Smooth muscle cell (in vitro differentiated cells): ENCODE data around the gene RHEBL1. TPM values are rescaled to one million over a fixed set of nuclear protein-coding genes. Genes with fewer than 3 reads are reported as not detected.
A peak's percentile ranks its signal among the peaks of the same experiment; 100 is the strongest.

ENCODE experiments used
- DNase-seq: peaks from one replicate; lab custom pipeline; 2025; ENCODE audit not compliant: unreplicated experiment; lab: John Stamatoyannopoulos, UW
- H2AFZ ChIP-seq: fragments of 200-600 bp; sonication (generic); 2 replicates; pipeline ENCODE4 v1.6.0; 2016; ENCODE audit warnings: antibody characterized with exemption, low read depth, mild to moderate bottlenecking
- H3F3A ChIP-seq: fragments of 200-600 bp; sonication (generic); 2 replicates; pipeline ENCODE4 v1.6.0; 2017; ENCODE audit warnings: antibody characterized with exemption, low read depth
- H3K27ac ChIP-seq: fragments of 200-600 bp; sonication (generic); 2 replicates; pipeline ENCODE4 v1.5.1; 2016; ENCODE audit warnings: low read depth, mild to moderate bottlenecking
- H3K27me3 ChIP-seq: fragments of 200-600 bp; sonication (generic); 2 replicates; pipeline ENCODE4 v1.6.1; 2016; ENCODE audit warnings: low read depth, mild to moderate bottlenecking
- H3K36me3 ChIP-seq: fragments of 200-600 bp; sonication (generic); 2 replicates; pipeline ENCODE4 v1.5.1; 2016; ENCODE audit warnings: low read depth
- H3K4me1 ChIP-seq: fragments of 200-600 bp; sonication (generic); 2 replicates; pipeline ENCODE4 v1.5.1; 2016; ENCODE audit warnings: low read depth
- H3K4me2 ChIP-seq: fragments of 200-600 bp; sonication (generic); 2 replicates; pipeline ENCODE4 v1.6.0; 2016; ENCODE audit warnings: mild to moderate bottlenecking
- H3K4me3 ChIP-seq: fragments of 200-600 bp; sonication (generic); 2 replicates; pipeline ENCODE4 v1.5.1; 2016; ENCODE audit warnings: mild to moderate bottlenecking
- H3K79me2 ChIP-seq: fragments of 200-600 bp; sonication (generic); 2 replicates; pipeline ENCODE4 v1.6.0; 2016; ENCODE audit warnings: low read depth, mild to moderate bottlenecking
- H3K9ac ChIP-seq: fragments of 200-600 bp; sonication (generic); 2 replicates; pipeline ENCODE4 v1.6.0; 2016; ENCODE audit warnings: low read depth
- H3K9me3 ChIP-seq: fragments of 200-600 bp; sonication (generic); replicated peaks from 2 replicates; pipeline ENCODE4 v1.5.1; 2016; ENCODE audit warnings: low read depth
- H4K20me1 ChIP-seq: fragments of 200-600 bp; sonication (generic); 2 replicates; pipeline ENCODE4 v1.6.0; 2016; ENCODE audit warnings: low read depth
- WGBS: methylation state at CpG from one replicate; pipeline ENCODE4 v1.1.7; 2016; ENCODE audit warnings: low lambda C conversion rate; 5-methylcytosine and 5-hydroxymethylcytosine counted together
- polyA plus RNA-seq: library from polyadenylated mRNA; unstranded; fragments of >200 nt; fragmentation: Nextera tagmentation; extraction: Ambion mirVana; gene quantifications from 2 replicates; pipeline ENCODE4 v1.2.1, GENCODE V29; 2016
- total RNA-seq: library from RNA; depleted of rRNA; stranded (reverse); fragments of >200 nt; gene quantifications from 2 replicates; pipeline ENCODE4 v1.2.3, GENCODE V29; 2014
- TF ChIP-seq, protein P1 (sequence below): fragments of 200-600 bp; sonication (generic); IDR thresholded peaks from 2 replicates; pipeline ENCODE4 v1.5.1; 2017; ENCODE audit warnings: borderline replicate concordance, mild to moderate bottlenecking, antibody characterized with exemption; ENCODE audit not compliant: insufficient read depth, poor library complexity, severe bottlenecking

The RHEBL1 gene
- total and polyA plus RNA-seq, 2 experiments from 2014 or later, result 0.76 to 2.1 TPM

- TF ChIP-seq, protein P1, sequence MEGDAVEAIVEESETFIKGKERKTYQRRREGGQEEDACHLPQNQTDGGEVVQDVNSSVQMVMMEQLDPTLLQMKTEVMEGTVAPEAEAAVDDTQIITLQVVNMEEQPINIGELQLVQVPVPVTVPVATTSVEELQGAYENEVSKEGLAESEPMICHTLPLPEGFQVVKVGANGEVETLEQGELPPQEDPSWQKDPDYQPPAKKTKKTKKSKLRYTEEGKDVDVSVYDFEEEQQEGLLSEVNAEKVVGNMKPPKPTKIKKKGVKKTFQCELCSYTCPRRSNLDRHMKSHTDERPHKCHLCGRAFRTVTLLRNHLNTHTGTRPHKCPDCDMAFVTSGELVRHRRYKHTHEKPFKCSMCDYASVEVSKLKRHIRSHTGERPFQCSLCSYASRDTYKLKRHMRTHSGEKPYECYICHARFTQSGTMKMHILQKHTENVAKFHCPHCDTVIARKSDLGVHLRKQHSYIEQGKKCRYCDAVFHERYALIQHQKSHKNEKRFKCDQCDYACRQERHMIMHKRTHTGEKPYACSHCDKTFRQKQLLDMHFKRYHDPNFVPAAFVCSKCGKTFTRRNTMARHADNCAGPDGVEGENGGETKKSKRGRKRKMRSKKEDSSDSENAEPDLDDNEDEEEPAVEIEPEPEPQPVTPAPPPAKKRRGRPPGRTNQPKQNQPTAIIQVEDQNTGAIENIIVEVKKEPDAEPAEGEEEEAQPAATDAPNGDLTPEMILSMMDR, result no peak
- H3K27me3 ChIP-seq, result no peaks in the 10 kb centered on the region
- DNase-seq, result no peak
- H3K9me3 ChIP-seq, result no peaks in the 10 kb centered on the region
- peak overlapping the region; percentile 37 for H3K27ac ChIP-seq
- H3K9ac ChIP-seq, result no peak overlapping the region
- H3K36me3 ChIP-seq, result no peaks in the 10 kb centered on the region
- peaks cover 5% of the 10 kb centered on the region for H3F3A ChIP-seq
- H3K79me2 ChIP-seq, result peaks cover 68% of the 10 kb centered on the region
- H3K4me1 ChIP-seq, result peaks cover 33% of the 10 kb centered on the region
- WGBS, result 65% methylated on average over 7 of the region's 7 CpGs
- H3K4me2 ChIP-seq, result peak overlapping the region; percentile 99
- H4K20me1 ChIP-seq, result peaks cover 85% of the 10 kb centered on the region
- H2AFZ ChIP-seq, result no peak overlapping the region
- H3K4me3 ChIP-seq, result peak overlapping the region; percentile 17
Measured at GRCh38 chr12:49055978-49056754, 13.6 kb downstream of the RHEBL1 start.

DNA sequence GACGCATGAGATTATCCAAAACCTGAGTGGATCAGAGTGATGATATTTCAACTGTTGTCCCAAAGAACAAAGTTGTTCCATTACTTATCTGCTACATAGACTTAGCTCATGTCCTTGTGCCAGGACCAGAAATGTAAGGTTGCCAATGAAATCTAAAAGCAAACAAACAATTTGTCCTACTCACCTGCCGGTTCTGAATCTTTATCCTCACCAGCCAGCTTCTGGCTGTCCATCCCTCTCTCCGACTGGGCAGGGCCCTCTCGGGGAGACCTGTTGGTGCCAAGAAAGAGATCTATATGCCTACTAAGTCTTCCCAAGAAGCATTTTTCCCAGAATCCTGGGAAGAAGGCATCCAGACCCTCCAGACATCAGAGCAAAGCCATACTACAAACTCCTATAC, 14.7 kb downstream of the RHEBL1 start:
- Histone ChIP-seq H3K9ac (no peak overlapping the region), H2AFZ (no peak overlapping the region), H3K4me3 (no peak overlapping the region), H3K4me2 (no peak overlapping the region), H3K79me2 (peaks cover 68% of the 10 kb centered on the region), H3K27me3 (no peaks in the 10 kb centered on the region), H3K36me3 (no peaks in the 10 kb centered on the region), H3K4me1 (peaks cover 32% of the 10 kb centered on the region), H4K20me1 (peaks cover 95% of the 10 kb centered on the region), H3K9me3 (no peaks in the 10 kb centered on the region), H3F3A (peaks cover 5% of the 10 kb centered on the region), H3K27ac (no peak overlapping the region)
- TF ChIP-seq, protein P1, result no peak
- DNase-seq, result no peak
- WGBS, result 95% methylated on average over 4 of the region's 4 CpGs

- Histone ChIP-seq H3F3A (peaks cover 5% of the 10 kb centered on the region), H3K27me3 (no peaks in the 10 kb centered on the region), H3K27ac (no peak overlapping the region), H3K4me1 (peaks cover 32% of the 10 kb centered on the region), H3K4me2 (no peak overlapping the region), H2AFZ (no peak overlapping the region), H3K9me3 (no peaks in the 10 kb centered on the region), H3K4me3 (no peak overlapping the region), H4K20me1 (peaks cover 100% of the 10 kb centered on the region), H3K79me2 (peaks cover 63% of the 10 kb centered on the region), H3K36me3 (no peaks in the 10 kb centered on the region), H3K9ac (no peak overlapping the region)
- WGBS, result 97% methylated on average over 10 of the region's 10 CpGs
- DNase-seq, result no peak
- TF ChIP-seq, protein P1, result no peak
Measured at GRCh38 chr12:49054524-49054923, 15.3 kb downstream of the RHEBL1 start.

DNA sequence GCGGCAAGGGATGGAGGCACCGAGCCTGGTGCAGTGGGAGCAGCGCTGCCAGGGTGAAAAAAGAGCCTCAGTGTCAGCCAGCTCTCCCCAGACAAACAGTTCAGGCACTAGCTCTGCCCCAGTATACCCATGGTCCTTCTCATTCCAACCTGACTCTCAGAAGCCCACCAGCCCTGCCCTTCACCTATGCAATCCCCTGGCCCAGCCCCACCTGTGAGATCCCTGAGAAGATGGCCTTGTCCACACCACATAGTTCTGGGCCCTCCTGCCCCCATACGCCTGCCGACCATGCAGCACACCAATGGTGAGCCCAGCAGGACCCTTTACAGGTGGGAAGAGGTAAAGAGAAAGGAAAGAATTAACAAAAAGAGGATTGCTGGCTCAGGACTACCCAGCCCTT, 15.7 kb downstream of the RHEBL1 start:
- H4K20me1 ChIP-seq, result peaks cover 100% of the 10 kb centered on the region
- H3F3A ChIP-seq, result peaks cover 5% of the 10 kb centered on the region
- peaks cover 58% of the 10 kb centered on the region for H3K79me2 ChIP-seq
- TF ChIP-seq, protein P1, result no peak
- WGBS, result 100% methylated on average over 5 of the region's 5 CpGs
- H3K4me2 ChIP-seq, result no peak overlapping the region
- H2AFZ ChIP-seq, result no peak overlapping the region
- no peaks in the 10 kb centered on the region for H3K27me3 ChIP-seq
- no peak for DNase-seq
- no peaks in the 10 kb centered on the region for H3K9me3 ChIP-seq
- no peak overlapping the region for H3K9ac ChIP-seq
- H3K27ac ChIP-seq, result no peak overlapping the region
- no peak overlapping the region for H3K4me3 ChIP-seq
- no peaks in the 10 kb centered on the region for H3K36me3 ChIP-seq
- peaks cover 32% of the 10 kb centered on the region for H3K4me1 ChIP-seq
